Activated B cell treated with CpG ODN at 0.5 μM for 24 hours (primary cell): Measurements from ENCODE around the gene CNTNAP5. TPM values are rescaled to one million over a fixed set of nuclear protein-coding genes. Genes with fewer than 3 reads are reported as not detected.

ENCODE experiments used
- ATAC-seq: fragments of 200-7000 bp; cut with Tn5 transposase; one replicate; pipeline ENCODE4 v1.10.0; 2021; ENCODE audit warnings: low read depth, mild to moderate bottlenecking, moderate library complexity
- CTCF ChIA-PET: fragments of 350-600 bp; sonication (Branson Sonifier 250); formaldehyde crosslinking; loops from one replicate; lab custom pipeline; 2021; ENCODE audit warnings: antibody characterized with exemption; lab: Charles Lee
- POLR2A ChIA-PET: fragments of 350-600 bp; sonication (Branson Sonifier 250); formaldehyde crosslinking; loops from one replicate; lab custom pipeline; 2021; ENCODE audit warnings: antibody characterized with exemption; lab: Charles Lee
- DNase-seq: peaks from one replicate; pipeline ENCODE4 v3.0.0; 2022
- H3K27ac Mint-ChIP-seq: one replicate; pipeline ENCODE4 v1.8.0; 2020; ENCODE audit warnings: mixed read lengths
- H3K27me3 Mint-ChIP-seq: one replicate; pipeline ENCODE4 v1.8.0; 2021; ENCODE audit warnings: mixed read lengths
- H3K36me3 Mint-ChIP-seq: one replicate; pipeline ENCODE4 v1.8.0; 2021; ENCODE audit warnings: low read depth, mixed read lengths
- H3K4me1 Mint-ChIP-seq: one replicate; pipeline ENCODE4 v1.8.0; 2021; ENCODE audit warnings: mixed read lengths
- H3K4me3 Mint-ChIP-seq: one replicate; pipeline ENCODE4 v1.8.0; 2020; ENCODE audit warnings: mild to moderate bottlenecking, mixed read lengths
- H3K9me3 Mint-ChIP-seq: one replicate; pipeline ENCODE4 v1.8.0; 2020; ENCODE audit warnings: mixed read lengths
- intact Hi-C: fragments of 100-400 bp; cut with micrococcal nuclease; formaldehyde crosslinking; loops from one replicate; pipeline ENCODE4 v1.15.1; 2024
- total RNA-seq: library from RNA; stranded (reverse); gene quantifications from 2 replicates; pipeline ENCODE4 v1.2.3, GENCODE V29; 2022
- TF ChIP-seq, protein P1 (sequence below): fragments of 200-600 bp; IDR thresholded peaks from one replicate; pipeline ENCODE4 v1.8.0; 2022; ENCODE audit warnings: antibody characterized with exemption, mild to moderate bottlenecking

Gene CNTNAP5
- total RNA-seq, 1 donor from 2014 or later = not detected

DNA sequence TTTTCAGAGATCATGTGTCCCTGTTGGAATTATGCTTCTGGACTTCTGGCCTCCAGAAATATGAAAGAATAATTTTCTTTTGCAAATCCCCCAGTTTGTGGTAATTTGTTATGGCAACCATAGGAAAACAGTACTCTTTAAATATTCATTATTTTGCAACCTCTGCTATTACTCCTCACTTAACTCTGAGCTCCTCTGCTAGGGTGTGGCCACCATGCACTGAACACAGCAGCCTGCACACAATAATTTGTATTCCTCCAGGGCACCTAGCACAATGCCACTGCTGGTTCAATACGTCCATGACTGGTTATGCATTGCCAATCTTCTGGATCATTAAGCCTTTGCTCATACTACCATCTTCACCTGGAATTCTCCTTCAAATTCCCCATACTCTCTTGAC, 232.0 kb downstream of the CNTNAP5 start:
- no peaks in the 10 kb centered on the region for H3K4me1 Mint-ChIP-seq
- no peak overlapping the region for H3K27ac Mint-ChIP-seq
- H3K4me3 Mint-ChIP-seq = no peak overlapping the region
- POLR2A ChIA-PET = no interaction called here
- H3K9me3 Mint-ChIP-seq = peaks cover 4% of the 10 kb centered on the region
- no peaks in the 10 kb centered on the region for H3K27me3 Mint-ChIP-seq
- TF ChIP-seq, protein P1, sequence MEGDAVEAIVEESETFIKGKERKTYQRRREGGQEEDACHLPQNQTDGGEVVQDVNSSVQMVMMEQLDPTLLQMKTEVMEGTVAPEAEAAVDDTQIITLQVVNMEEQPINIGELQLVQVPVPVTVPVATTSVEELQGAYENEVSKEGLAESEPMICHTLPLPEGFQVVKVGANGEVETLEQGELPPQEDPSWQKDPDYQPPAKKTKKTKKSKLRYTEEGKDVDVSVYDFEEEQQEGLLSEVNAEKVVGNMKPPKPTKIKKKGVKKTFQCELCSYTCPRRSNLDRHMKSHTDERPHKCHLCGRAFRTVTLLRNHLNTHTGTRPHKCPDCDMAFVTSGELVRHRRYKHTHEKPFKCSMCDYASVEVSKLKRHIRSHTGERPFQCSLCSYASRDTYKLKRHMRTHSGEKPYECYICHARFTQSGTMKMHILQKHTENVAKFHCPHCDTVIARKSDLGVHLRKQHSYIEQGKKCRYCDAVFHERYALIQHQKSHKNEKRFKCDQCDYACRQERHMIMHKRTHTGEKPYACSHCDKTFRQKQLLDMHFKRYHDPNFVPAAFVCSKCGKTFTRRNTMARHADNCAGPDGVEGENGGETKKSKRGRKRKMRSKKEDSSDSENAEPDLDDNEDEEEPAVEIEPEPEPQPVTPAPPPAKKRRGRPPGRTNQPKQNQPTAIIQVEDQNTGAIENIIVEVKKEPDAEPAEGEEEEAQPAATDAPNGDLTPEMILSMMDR = no peak
- no peaks in the 10 kb centered on the region for H3K36me3 Mint-ChIP-seq
- DNase-seq = no peak
- ATAC-seq = no peak
- intact Hi-C loops = no loop called here
- CTCF ChIA-PET = no interaction called here

DNA sequence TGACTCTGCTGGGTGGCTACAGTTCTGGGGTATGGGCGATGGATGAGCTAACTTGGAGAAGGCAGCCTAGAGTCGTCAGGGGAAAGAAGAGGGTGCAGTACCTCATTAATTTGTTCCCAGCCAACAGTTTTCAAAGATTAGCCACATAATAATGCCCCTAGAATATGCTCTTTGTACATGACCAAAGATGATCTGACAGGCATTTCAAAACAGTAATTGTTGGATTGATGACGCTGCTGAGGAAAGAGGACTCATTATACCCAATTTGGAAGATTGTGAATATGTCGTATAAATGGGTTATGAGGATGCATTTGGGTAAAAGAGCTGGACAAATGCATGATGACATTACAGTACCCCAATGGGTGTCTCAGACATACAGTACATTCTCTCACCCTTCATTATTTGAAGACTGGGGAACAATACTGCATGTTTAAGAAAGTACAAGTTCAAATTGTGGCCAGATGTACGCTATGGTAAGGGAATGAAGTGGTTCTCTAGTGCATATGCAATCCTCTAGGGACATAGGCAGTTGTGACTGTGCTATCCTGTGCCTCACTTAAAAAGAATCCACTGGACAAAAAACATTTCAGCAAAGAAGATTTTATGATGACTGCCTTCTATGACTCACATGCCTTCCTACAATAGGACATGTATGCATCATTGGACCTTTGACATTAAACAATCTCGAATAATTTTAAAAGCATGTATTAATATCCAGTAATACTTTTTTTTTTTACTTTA, 233.2 kb downstream of the CNTNAP5 start:
- Mint-ChIP-seq H3K36me3 (no peaks in the 10 kb centered on the region), H3K4me1 (no peaks in the 10 kb centered on the region)

DNA sequence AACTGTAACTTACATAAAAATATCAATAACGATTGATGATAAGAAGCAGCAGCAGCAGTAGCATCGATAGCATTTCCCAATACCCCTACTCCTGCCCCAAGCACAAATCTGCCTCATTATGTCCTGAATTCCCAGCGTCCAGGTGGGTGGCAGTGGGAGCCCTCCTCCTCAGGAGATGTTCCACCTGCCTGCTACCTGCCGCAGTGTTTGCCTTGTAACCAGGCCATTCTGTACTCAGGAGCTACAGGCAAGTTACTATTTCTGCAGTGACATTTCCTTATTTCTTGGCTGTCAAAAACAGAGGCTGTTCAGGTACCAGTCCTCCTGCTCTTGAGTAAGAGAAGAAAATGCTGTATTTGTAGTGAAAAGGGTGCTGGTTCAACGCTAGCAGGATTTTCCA, 236.4 kb downstream of the CNTNAP5 start:
- ChIA-PET POLR2A (no interaction called here), CTCF (no interaction called here)
- no peaks in the 10 kb centered on the region for H3K27me3 Mint-ChIP-seq
- H3K4me3 Mint-ChIP-seq = no peak overlapping the region
- DNase-seq = no peak
- no peaks in the 10 kb centered on the region for H3K4me1 Mint-ChIP-seq
- TF ChIP-seq, protein P1 = no peak
- intact Hi-C loops = no loop called here
- no peak overlapping the region for H3K27ac Mint-ChIP-seq
- H3K9me3 Mint-ChIP-seq = peaks cover 4% of the 10 kb centered on the region
- no peaks in the 10 kb centered on the region for H3K36me3 Mint-ChIP-seq
- ATAC-seq = no peak

More for the DNA sequence above, 233.2 kb downstream of the CNTNAP5 start:
- TF ChIP-seq, protein P1 = no peak
- CTCF ChIA-PET = no interaction called here
- H3K4me3 Mint-ChIP-seq = no peak overlapping the region
- intact Hi-C loops = no loop called here
- peaks cover 4% of the 10 kb centered on the region for H3K9me3 Mint-ChIP-seq
- POLR2A ChIA-PET = no interaction called here
- DNase-seq (no peak), ATAC-seq (no peak)
- H3K27ac Mint-ChIP-seq = no peak overlapping the region
- H3K27me3 Mint-ChIP-seq = no peaks in the 10 kb centered on the region

DNA sequence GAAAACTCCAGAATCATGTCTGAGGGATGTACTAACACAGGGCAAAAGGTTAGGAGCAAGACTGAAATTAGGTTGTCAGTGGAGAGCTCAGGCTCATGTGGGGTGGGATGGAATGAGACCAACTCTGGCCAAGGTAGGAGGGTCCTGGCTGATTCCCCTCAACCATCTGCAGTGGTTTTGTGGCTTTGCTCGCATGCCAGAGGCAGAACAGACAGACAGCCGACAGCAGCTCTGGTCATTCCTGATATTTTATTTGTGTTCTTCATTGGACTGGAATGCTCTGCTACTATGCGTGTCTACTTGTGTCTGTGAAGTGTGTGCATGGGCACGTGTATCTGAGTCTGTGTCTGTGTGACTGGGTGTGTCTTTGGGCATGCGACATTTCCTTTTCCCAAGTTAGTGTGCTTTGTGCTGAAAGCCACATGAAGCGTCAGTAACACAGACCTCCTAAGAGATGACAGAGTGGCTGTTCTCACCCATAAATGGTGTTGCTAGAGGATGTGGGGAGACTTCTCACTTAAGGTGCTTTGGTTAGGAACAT, 239.5 kb downstream of the CNTNAP5 start:
- POLR2A ChIA-PET = no interaction called here
- Mint-ChIP-seq H3K27ac (no peak overlapping the region), H3K36me3 (no peaks in the 10 kb centered on the region), H3K9me3 (no peaks in the 10 kb centered on the region), H3K27me3 (no peaks in the 10 kb centered on the region), H3K4me1 (no peaks in the 10 kb centered on the region), H3K4me3 (no peak overlapping the region)
- ATAC-seq (no peak), DNase-seq (no peak)
- CTCF ChIA-PET = no interaction called here
- intact Hi-C loops = no loop called here
- TF ChIP-seq, protein P1 = no peak

DNA sequence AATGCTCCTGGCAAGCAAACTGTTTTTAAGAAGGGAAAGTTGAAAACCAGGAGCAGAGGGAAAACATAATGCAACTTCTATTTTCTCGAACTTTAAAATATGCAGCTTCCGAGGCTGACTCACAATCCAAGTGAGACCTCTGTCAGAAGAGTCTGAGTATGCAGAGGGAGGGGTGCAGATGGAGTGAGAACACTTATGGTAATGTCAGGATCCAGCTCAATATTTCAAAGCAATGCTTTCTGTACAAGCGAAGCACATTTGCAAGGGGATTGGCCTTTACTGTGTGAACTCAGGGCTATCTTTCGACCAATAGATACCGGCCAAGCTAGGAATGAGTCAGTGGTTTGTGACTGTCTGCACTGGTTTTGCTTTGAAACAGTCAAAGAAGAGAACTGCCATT, 242.7 kb downstream of the CNTNAP5 start:
- TF ChIP-seq, protein P1 = no peak
- ChIA-PET CTCF (no interaction called here), POLR2A (no interaction called here)
- no peaks in the 10 kb centered on the region for H3K36me3 Mint-ChIP-seq
- ATAC-seq (no peak), DNase-seq (no peak)
- H3K27me3 Mint-ChIP-seq = no peaks in the 10 kb centered on the region
- intact Hi-C loops = no loop called here
- H3K27ac Mint-ChIP-seq = no peak overlapping the region
- no peaks in the 10 kb centered on the region for H3K9me3 Mint-ChIP-seq
- H3K4me3 Mint-ChIP-seq = no peak overlapping the region
- no peaks in the 10 kb centered on the region for H3K4me1 Mint-ChIP-seq
